HPDE6-E6E7 (cell line): ENCODE results near the gene FSTL4.
A peak's percentile ranks its signal among the peaks of the same experiment; 100 is the strongest.

Experiments used
- DNase-seq: peaks from one replicate; pipeline ENCODE4 v3.0.0; 2011; ENCODE audit warnings: missing footprints; ENCODE audit errors: extremely low spot score

The FSTL4 gene

GRCh38 chr5:133428072-133428660 lies 184.2 kb downstream of the FSTL4 start:
- DNase-seq: no peak

- DNase-seq: no peak
Measured at GRCh38 chr5:133427121-133427777, 185.1 kb downstream of the FSTL4 start.

GRCh38 chr5:133426264-133426663 lies 186.1 kb downstream of the FSTL4 start:
- DNase-seq: no peak

GRCh38 chr5:133425764-133426163 lies 186.6 kb downstream of the FSTL4 start:
- no peak for DNase-seq

GRCh38 chr5:133425222-133425621 lies 187.1 kb downstream of the FSTL4 start:
- DNase-seq: no peak

- DNase-seq: peak; percentile 84
Measured at GRCh38 chr5:133423618-133424282, 188.6 kb downstream of the FSTL4 start.

GRCh38 chr5:133423011-133423617 lies 189.2 kb downstream of the FSTL4 start:
- DNase-seq: no peak

GRCh38 chr5:133421806-133422205 lies 190.5 kb downstream of the FSTL4 start:
- DNase-seq: no peak

GRCh38 chr5:133421394-133421793 lies 190.9 kb downstream of the FSTL4 start:
- no peak for DNase-seq

- DNase-seq: no peak
Measured at GRCh38 chr5:133420440-133421301, 191.7 kb downstream of the FSTL4 start.

GRCh38 chr5:133415906-133416305 lies 196.4 kb downstream of the FSTL4 start:
- DNase-seq: no peak

GRCh38 chr5:133415506-133415905 lies 196.8 kb downstream of the FSTL4 start:
- DNase-seq: no peak

- DNase-seq: peak; percentile 27
Measured at GRCh38 chr5:133412661-133413060, 199.7 kb downstream of the FSTL4 start.

GRCh38 chr5:133410335-133410828 lies 202.0 kb downstream of the FSTL4 start:
- DNase-seq: no peak

- no peak for DNase-seq
Measured at GRCh38 chr5:133409210-133409674, 203.1 kb downstream of the FSTL4 start.

- DNase-seq: no peak
Measured at GRCh38 chr5:133408322-133408721, 204.0 kb downstream of the FSTL4 start.

- DNase-seq: no peak
Measured at GRCh38 chr5:133406977-133407632, 205.2 kb downstream of the FSTL4 start.

- DNase-seq: no peak
Measured at GRCh38 chr5:133406208-133406976, 205.9 kb downstream of the FSTL4 start.

- no peak for DNase-seq
Measured at GRCh38 chr5:133405275-133406034, 206.9 kb downstream of the FSTL4 start.
